ENCODE data around the gene ADGRG3. TPM values are rescaled to one million over a fixed set of nuclear protein-coding genes. Genes with fewer than 3 reads are reported as not detected.

Gene ADGRG3
- total and polyA plus RNA-seq, 10 of the 15 experiments (the other 5 are each of a cell fraction or from before 2014, with no cell fraction given) = 0.10 to 0.11 (median 0.10) TPM; not detected in 7

- SMC1A ChIA-PET (ENCODE audit: uncharacterized antibody, unreplicated experiment) = no interaction called here
- in situ Hi-C loops (cut with MboI) = no loop called here
- DNase-seq (ENCODE audit: low read depth, low spot score) (no peak), FAIRE-seq (no peak), ATAC-seq (peak; percentile 53)
- H3K9me3 ChIP-seq (replicated peaks; ENCODE audit: control insufficient read depth, insufficient read depth, low read length) = no peaks in the 10 kb centered on the region
- H3K4me2 ChIP-seq (ENCODE audit: control insufficient read depth, insufficient read depth) = no peak overlapping the region
- POLR2A ChIA-PET = no interaction called here
- no peak for TF ChIP-seq NFIC (IDR thresholded peaks at IDR 0.05; ENCODE audit: low read depth, low read length)
- TF ChIP-seq IKZF2 (IDR thresholded peaks at IDR 0.05) = no peak
- no peak for TF ChIP-seq BCL3 (IDR thresholded peaks at IDR 0.05; ENCODE audit: borderline replicate concordance, insufficient read depth, low read depth, low read length, poor library complexity, severe bottlenecking)
- no peak for TF ChIP-seq POLR2A (IDR thresholded peaks at IDR 0.05; ENCODE audit: low read depth, low read length)
- TF ChIP-seq NFYB (IDR thresholded peaks at IDR 0.05; ENCODE audit: insufficient read depth, low read depth, low read length) = no peak
- TF ChIP-seq RUNX3 (IDR thresholded peaks at IDR 0.05; ENCODE audit: low read length) = no peak
- no peaks in the 10 kb centered on the region for H3K79me2 ChIP-seq (ENCODE audit: control insufficient read depth, insufficient read depth, low read length)
- no peak overlapping the region for H3K4me3 ChIP-seq
- BruUV-seq (replicated peaks) = no TSS peak
- no peak overlapping the region for H2AFZ ChIP-seq (ENCODE audit: control insufficient read depth, low read depth, low read length)
- H3K27ac ChIP-seq (ENCODE audit: control insufficient read depth, insufficient read depth) = no peak overlapping the region
- intact Hi-C loops (cut with micrococcal nuclease; ENCODE audit: unreplicated experiment) = no loop called here
- RAD21 ChIA-PET (ENCODE audit: unreplicated experiment) = interaction anchor here (0.6 kb wide), 1 partner anchor 12 kb away, joined by 3 read pairs; no protein-coding TSS in a partner anchor
- H3K9ac ChIP-seq (ENCODE audit: control insufficient read depth, insufficient read depth, low read length) = no peak overlapping the region
- no peaks in the 10 kb centered on the region for H3K4me1 ChIP-seq (ENCODE audit: control insufficient read depth, insufficient read depth, low read length)
- 28% methylated on average over 18 of the region's 19 CpGs for WGBS (ENCODE audit: insufficient coverage, insufficient replicate concordance, low lambda C conversion rate, missing lambda C conversion rate)
- H3K36me3 ChIP-seq (ENCODE audit: control insufficient read depth in 2 of 2, insufficient read depth in 2 of 2, low read length in 1 of 2) = no peaks in the 10 kb centered on the region
- CTCF ChIA-PET = no interaction called here
- no peaks in the 10 kb centered on the region for H4K20me1 ChIP-seq (ENCODE audit: control insufficient read depth, insufficient read depth)
- H3K27me3 ChIP-seq (replicated peaks in 1 of 2; ENCODE audit: control insufficient read depth in 2 of 2, insufficient read depth in 2 of 2, low read length in 1 of 2) = no peaks in the 10 kb centered on the region; a peak in 1 of 4 replicates
These were observed 9.0 kb upstream of the ADGRG3 start for GRCh38 chr16:57658878-57659674.
